OCI-M1 (cell line): ENCODE measurements around the gene CLRN2.

ENCODE experiments used
- DNase-seq: peaks from one replicate; lab custom pipeline; 2025; lab: John Stamatoyannopoulos, UW

The CLRN2 gene

GRCh38 chr4:17514865-17515264 is at the start of gene CLRN2:
TSS of gene CLRN2 (plus strand) at chr4:17515165. CDS start at chr4:17515267, 102 bp downstream.
- DNase-seq: no peak

- no peak for DNase-seq
Observed at GRCh38 chr4:17468619-17469221, 46.2 kb upstream of the CLRN2 start.

GRCh38 chr4:17469931-17470674 is 44.9 kb upstream of the CLRN2 start:
- DNase-seq: no peak

- DNase-seq: no peak
Observed at GRCh38 chr4:17475481-17475880, 39.5 kb upstream of the CLRN2 start.

GRCh38 chr4:17476853-17477252 is 38.1 kb upstream of the CLRN2 start:
- peak; percentile 6 for DNase-seq

- no peak for DNase-seq
Observed at GRCh38 chr4:17477774-17478472, 37.0 kb upstream of the CLRN2 start.

GRCh38 chr4:17480210-17480927 is 34.6 kb upstream of the CLRN2 start:
- no peak for DNase-seq

GRCh38 chr4:17480955-17481354 is 34.0 kb upstream of the CLRN2 start:
- no peak for DNase-seq

- no peak for DNase-seq
Observed at GRCh38 chr4:17482716-17483115, 32.2 kb upstream of the CLRN2 start.

GRCh38 chr4:17489123-17489522 is 25.8 kb upstream of the CLRN2 start:
- DNase-seq: no peak

- DNase-seq: no peak
Observed at GRCh38 chr4:17489721-17490120, 25.2 kb upstream of the CLRN2 start.

- no peak for DNase-seq
Observed at GRCh38 chr4:17490575-17491059, 24.3 kb upstream of the CLRN2 start.

GRCh38 chr4:17491196-17491595 is 23.8 kb upstream of the CLRN2 start:
- no peak for DNase-seq

- DNase-seq: no peak
Observed at GRCh38 chr4:17492058-17492741, 22.8 kb upstream of the CLRN2 start.

- DNase-seq: no peak
Observed at GRCh38 chr4:17492876-17493275, 22.1 kb upstream of the CLRN2 start.

GRCh38 chr4:17493619-17494018 is 21.3 kb upstream of the CLRN2 start:
- DNase-seq: peak; percentile 3

GRCh38 chr4:17494258-17495190 is 20.4 kb upstream of the CLRN2 start:
- DNase-seq: peak; percentile 28

GRCh38 chr4:17497890-17498523 is 17.0 kb upstream of the CLRN2 start:
- no peak for DNase-seq

- DNase-seq: no peak
Observed at GRCh38 chr4:17500574-17500973, 14.4 kb upstream of the CLRN2 start.

- no peak for DNase-seq
Observed at GRCh38 chr4:17502756-17503155, 12.2 kb upstream of the CLRN2 start.
